Stomach (tissue), 9 donors: ENCODE results near the gene PROB1. TPM values are rescaled to one million over a fixed set of nuclear protein-coding genes. Genes with fewer than 3 reads are reported as not detected.

ENCODE experiments used
- DNase-seq, 2 donors: peaks; one replicate each; pipeline versions ENCODE4 v3.0.0 to v3.0.0-alpha.2; 2013 to 2019
- H3K27ac ChIP-seq, 5 donors: fragments of 200-600 bp in 4 of 5; sonication (generic) in 4 of 5; one replicate each; pipeline ENCODE4 v1.5.1; 2013 to 2019; ENCODE audit warnings: mild to moderate bottlenecking in 1 of 5, moderate library complexity in 1 of 5
- H3K27me3 ChIP-seq, 3 donors: fragments of 200-600 bp; sonication (generic); one replicate each; pipeline ENCODE4 v1.5.1; 2017 to 2019; ENCODE audit warnings: mixed run types in 1 of 3
- H3K36me3 ChIP-seq, 4 donors: fragments of 200-600 bp; sonication (generic); 1 replicate in 3 of 4; 2 replicates in 1 of 4; pipeline ENCODE4 v1.5.1; 2016 to 2019
- H3K4me1 ChIP-seq, 4 donors: fragments of 200-600 bp; sonication (generic); one replicate each; pipeline ENCODE4 v1.5.1; 2016 to 2019
- H3K4me3 ChIP-seq, 4 donors: fragments of 200-600 bp; sonication (generic) in 3 of 4; one replicate each; pipeline ENCODE4 v1.5.1; 2016 to 2019; ENCODE audit warnings: mild to moderate bottlenecking in 1 of 4
- H3K9me3 ChIP-seq, 4 donors: fragments of 200-600 bp; sonication (generic); one replicate each; pipeline ENCODE4 v1.5.1; 2016 to 2019
- CTCF ChIP-seq, 7 experiments: fragments of 450-650 bp in 4 of 7; fragments of 200-600 bp in 3 of 7; sonication (generic) in 3 of 7; IDR thresholded peaks; one replicate each; pipeline ENCODE4 v1.5.1; 2016 to 2019; ENCODE audit warnings: antibody characterized with exemption in 7 of 7, control low read depth in 2 of 7, mild to moderate bottlenecking in 1 of 7
- EP300 ChIP-seq: sonication (generic); formaldehyde crosslinking; IDR thresholded peaks from one replicate; pipeline ENCODE4 v1.6.1; 2017; ENCODE audit warnings: antibody characterized with exemption
- POLR2A ChIP-seq, 4 donors: fragments of 450-650 bp; IDR thresholded peaks; one replicate each; pipeline ENCODE4 v1.6.1; 2016; ENCODE audit warnings: antibody characterized with exemption in 4 of 4, control low read depth in 2 of 4, mild to moderate bottlenecking in 1 of 4, moderate library complexity in 1 of 4
- POLR2AphosphoS5 ChIP-seq, 3 donors: sonication (generic); formaldehyde crosslinking; IDR thresholded peaks; one replicate each; pipeline ENCODE4 v1.6.1; 2016; ENCODE audit warnings: antibody characterized with exemption in 3 of 3
- WGBS, 5 donors: extraction: QIAGEN DNeasy Blood & Tissue Kit in 3 of 5; methylation state at CpG; one replicate each; pipeline versions ENCODE4 v1.1.5 to v1.1.7; 2013 to 2018; 5-methylcytosine and 5-hydroxymethylcytosine counted together
- intact Hi-C: fragments of 100-400 bp; cut with DNase I; formaldehyde crosslinking; loops from one replicate; pipeline ENCODE4 v1.15.1; 2023; ENCODE audit warnings: low total_unique reads
- polyA plus RNA-seq, 3 donors: library from polyadenylated mRNA; stranded (reverse); fragments of 200-250 nt; gene quantifications; one replicate each; pipeline ENCODE4 v1.2.3, GENCODE V29; 2013
- total RNA-seq, 5 donors: library from RNA; depleted of rRNA; stranded (reverse); fragments of >200 nt; gene quantifications; one replicate each; pipeline versions ENCODE4 v1.1.0 to v1.2.3, GENCODE V29; 2014 to 2016
- donor health status: healthy with polysubstance abuse.
- donor health status: Bipolar disorder and iron deficiency.
- donor health status: healthy.

PROB1 gene
- total and polyA plus RNA-seq, 8 donors = 0.55 to 0.89 (median 0.73) TPM; not detected in 3

GRCh38 chr5:139393497-139394122 is 1.3 kb downstream of the PROB1 start:
- WGBS, 5 donors = 26 to 65% (median 61%) methylated on average over 39 to 49 of the region's 49 CpGs
- no peak for DNase-seq
- intact Hi-C loops = no loop called here
- TF ChIP-seq POLR2AphosphoS5 (IDR thresholded peaks at IDR 0.05) (no peak), EP300 (no peak), POLR2A (IDR thresholded peaks at IDR 0.05) (no peak), CTCF (IDR thresholded peaks at IDR 0.05) (no peak)
- H3K27ac ChIP-seq = peak overlapping the region in 3 of 5 donors; percentile 58 to 71 (median 68)
- H3K4me3 ChIP-seq = peak overlapping the region; percentile 39 to 62 (median 51)
- peaks cover 0 to 42% (median 0%) of the 10 kb centered on the region in 3 donors for H3K27me3 ChIP-seq
- peaks cover 20 to 62% (median 54%) of the 10 kb centered on the region in 4 donors for H3K4me1 ChIP-seq
- H3K36me3 ChIP-seq = no peaks in the 10 kb centered on the region
- H3K9me3 ChIP-seq = no peaks in the 10 kb centered on the region

- TF ChIP-seq POLR2A (IDR thresholded peaks at IDR 0.05) (no peak), POLR2AphosphoS5 (IDR thresholded peaks at IDR 0.05) (no peak), EP300 (no peak), CTCF (IDR thresholded peaks at IDR 0.05) (peak in 5 of 7 experiments; percentile 29 to 61 (median 56))
- no peaks in the 10 kb centered on the region for H3K36me3 ChIP-seq
- H3K27me3 ChIP-seq = peaks cover 0 to 42% (median 0%) of the 10 kb centered on the region in 3 donors
- intact Hi-C loops = no loop called here
- no peaks in the 10 kb centered on the region for H3K9me3 ChIP-seq
- H3K4me3 ChIP-seq = peak overlapping the region; percentile 39 to 62 (median 51)
- H3K4me1 ChIP-seq = peaks cover 27 to 69% (median 61%) of the 10 kb centered on the region in 4 donors
- DNase-seq = peak; percentile 75 to 89
- H3K27ac ChIP-seq = peak overlapping the region; percentile 5 to 78 (median 71)
- 4 to 8% (median 7%) methylated on average over 13 to 77 of the region's 77 CpGs for WGBS, 5 donors
These were observed 2.0 kb downstream of the PROB1 start for GRCh38 chr5:139392678-139393496.

- Histone ChIP-seq H3K27ac (peak overlapping the region; percentile 5 to 78 (median 71)), H3K36me3 (no peaks in the 10 kb centered on the region), H3K4me1 (peaks cover 29 to 73% (median 64%) of the 10 kb centered on the region in 4 donors), H3K4me3 (peak overlapping the region; percentile 39 to 62 (median 51)), H3K27me3 (peaks cover 0 to 42% (median 0%) of the 10 kb centered on the region in 3 donors), H3K9me3 (no peaks in the 10 kb centered on the region)
- intact Hi-C loops = no loop called here
- TF ChIP-seq EP300 = no peak
- TF ChIP-seq POLR2A (IDR thresholded peaks at IDR 0.05) = no peak
- TF ChIP-seq CTCF (IDR thresholded peaks at IDR 0.05) = no peak
- TF ChIP-seq POLR2AphosphoS5 (IDR thresholded peaks at IDR 0.05) = no peak
- 2 to 15% (median 7%) methylated on average over 17 to 36 of the region's 36 CpGs for WGBS, 5 donors
- no peak for DNase-seq
These were observed 2.6 kb downstream of the PROB1 start for GRCh38 chr5:139392324-139392677.

GRCh38 chr5:139391570-139392323 is 3.2 kb downstream of the PROB1 start:
- peak overlapping the region; percentile 49 to 78 (median 71) for H3K27ac ChIP-seq
- intact Hi-C loops = no loop called here
- TF ChIP-seq POLR2AphosphoS5 (IDR thresholded peaks at IDR 0.05) (peak in 1 of 3 donors; percentile 12), CTCF (IDR thresholded peaks at IDR 0.05) (no peak)
- 15 to 43% (median 30%) methylated on average over 30 to 33 of the region's 33 CpGs for WGBS, 5 donors
- peaks cover 0 to 42% (median 0%) of the 10 kb centered on the region in 3 donors for H3K27me3 ChIP-seq
- peak overlapping the region; percentile 39 to 62 (median 51) for H3K4me3 ChIP-seq
- no peaks in the 10 kb centered on the region for H3K9me3 ChIP-seq
- DNase-seq = peak in 1 of 2 donors; percentile 54
- peaks cover 29 to 73% (median 64%) of the 10 kb centered on the region in 4 donors for H3K4me1 ChIP-seq
- no peaks in the 10 kb centered on the region for H3K36me3 ChIP-seq
